Esophagus squamous epithelium (tissue), 4 donors: ENCODE measurements around the gene CPN1.

Experiments used
- CTCF ChIP-seq, 6 experiments: fragments of 450-650 bp in 4 of 6; fragments of 200-600 bp in 2 of 6; sonication (generic) in 2 of 6; IDR thresholded peaks; one replicate each; pipeline ENCODE4 v1.5.1; 2016 to 2019; ENCODE audit warnings: antibody characterized with exemption in 6 of 6, mild to moderate bottlenecking in 4 of 6, moderate library complexity in 4 of 6
- POLR2A ChIP-seq, 4 donors: fragments of 450-650 bp; IDR thresholded peaks; one replicate each; pipeline ENCODE4 v1.6.1; 2017; ENCODE audit warnings: antibody characterized with exemption in 4 of 4, mild to moderate bottlenecking in 4 of 4, moderate library complexity in 3 of 4

DNA sequence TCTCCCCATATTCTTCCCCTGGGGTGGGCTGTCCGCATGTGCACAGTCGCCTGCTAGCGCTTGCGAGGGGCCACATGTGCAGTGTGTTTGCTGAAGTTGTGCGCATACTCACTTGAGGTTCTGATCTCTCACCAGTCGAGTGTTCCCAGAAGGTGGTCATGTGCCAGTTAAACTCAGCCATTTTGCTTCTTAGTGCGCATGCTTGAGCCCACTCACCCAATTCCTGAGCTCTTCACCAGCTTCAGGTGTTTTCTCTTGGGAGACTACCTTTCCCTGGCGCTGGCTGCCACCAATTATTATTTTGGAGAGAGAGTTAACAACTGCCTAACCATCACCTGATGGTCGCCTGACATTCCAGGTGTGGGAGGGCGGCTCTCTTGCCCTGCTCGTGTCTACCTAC is 25.2 kb upstream of the CPN1 start:
- TF ChIP-seq CTCF (IDR thresholded peaks at IDR 0.05): no peak
- no peak for TF ChIP-seq POLR2A (IDR thresholded peaks at IDR 0.05)
